ENCODE measurements around the gene ELL2. TPM values are rescaled to one million over a fixed set of nuclear protein-coding genes. Genes with fewer than 3 reads are reported as not detected.

The ELL2 gene
- total and polyA plus RNA-seq, 9 of the 15 experiments (the other 6 are each of a cell fraction or from before 2014, with no cell fraction given), result 4.3 to 18.3 (median 14.5) TPM

GRCh38 chr5:95868136-95868535, 93.5 kb downstream of the ELL2 start (continued):
- TF ChIP-seq ZBTB34 (CRISPR knock-in tag; IDR thresholded peaks at IDR 0.05) (no peak), PHB (CRISPR knock-in tag; IDR thresholded peaks at IDR 0.05) (no peak), PCBP1 (IDR thresholded peaks at IDR 0.05; ENCODE audit: low read depth, low read length, poor library complexity, severe bottlenecking) (no peak), POU5F1 (IDR thresholded peaks at IDR 0.05; ENCODE audit: borderline replicate concordance, low read depth, low read length, partially characterized antibody) (no peak), EP400 (IDR thresholded peaks at IDR 0.05) (no peak), THAP7 (CRISPR knock-in tag; IDR thresholded peaks at IDR 0.05) (no peak), RUNX1 (IDR thresholded peaks at IDR 0.05; ENCODE audit: low read depth) (no peak), NFYB (IDR thresholded peaks at IDR 0.05; ENCODE audit: extremely low read depth, insufficient read length) (no peak), HDAC3 (IDR thresholded peaks at IDR 0.05; ENCODE audit: borderline replicate concordance, partially characterized antibody) (no peak), ZZZ3 (IDR thresholded peaks at IDR 0.05) (no peak), FOXP1 (CRISPR knock-in tag; IDR thresholded peaks at IDR 0.05) (no peak)

Measured in K562 (cell line).